ENCODE data around the gene NKPD1. TPM values are rescaled to one million over a fixed set of nuclear protein-coding genes. Genes with fewer than 3 reads are reported as not detected.

NKPD1 gene
- total RNA-seq, 4 donors from 2014 or later, result 0.44 to 1.3 (median 0.68) TPM

- Histone ChIP-seq H3K27me3 (no peaks in the 10 kb centered on the region), H3K36me3 (no peaks in the 10 kb centered on the region), H3K27ac (no peak overlapping the region), H3K4me3 (replicated peaks in 1 of 3) (no peak overlapping the region), H3K9me3 (no peaks in the 10 kb centered on the region), H3K4me1 (peaks cover 8 to 36% of the 10 kb centered on the region in 2 donors)
- intact Hi-C loops (cut with DNase I), result no loop called here
- TF ChIP-seq, protein P1, sequence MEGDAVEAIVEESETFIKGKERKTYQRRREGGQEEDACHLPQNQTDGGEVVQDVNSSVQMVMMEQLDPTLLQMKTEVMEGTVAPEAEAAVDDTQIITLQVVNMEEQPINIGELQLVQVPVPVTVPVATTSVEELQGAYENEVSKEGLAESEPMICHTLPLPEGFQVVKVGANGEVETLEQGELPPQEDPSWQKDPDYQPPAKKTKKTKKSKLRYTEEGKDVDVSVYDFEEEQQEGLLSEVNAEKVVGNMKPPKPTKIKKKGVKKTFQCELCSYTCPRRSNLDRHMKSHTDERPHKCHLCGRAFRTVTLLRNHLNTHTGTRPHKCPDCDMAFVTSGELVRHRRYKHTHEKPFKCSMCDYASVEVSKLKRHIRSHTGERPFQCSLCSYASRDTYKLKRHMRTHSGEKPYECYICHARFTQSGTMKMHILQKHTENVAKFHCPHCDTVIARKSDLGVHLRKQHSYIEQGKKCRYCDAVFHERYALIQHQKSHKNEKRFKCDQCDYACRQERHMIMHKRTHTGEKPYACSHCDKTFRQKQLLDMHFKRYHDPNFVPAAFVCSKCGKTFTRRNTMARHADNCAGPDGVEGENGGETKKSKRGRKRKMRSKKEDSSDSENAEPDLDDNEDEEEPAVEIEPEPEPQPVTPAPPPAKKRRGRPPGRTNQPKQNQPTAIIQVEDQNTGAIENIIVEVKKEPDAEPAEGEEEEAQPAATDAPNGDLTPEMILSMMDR (IDR thresholded peaks at IDR 0.05), result no peak
- TF ChIP-seq POLR2A (IDR thresholded peaks at IDR 0.05), result no peak
- DNase-seq, result no peak
- 90 to 93% methylated on average over 9 of the region's 9 CpGs for WGBS, 2 donors
Observed at GRCh38 chr19:45125360-45125759, 35.4 kb downstream of the NKPD1 start.

DNA sequence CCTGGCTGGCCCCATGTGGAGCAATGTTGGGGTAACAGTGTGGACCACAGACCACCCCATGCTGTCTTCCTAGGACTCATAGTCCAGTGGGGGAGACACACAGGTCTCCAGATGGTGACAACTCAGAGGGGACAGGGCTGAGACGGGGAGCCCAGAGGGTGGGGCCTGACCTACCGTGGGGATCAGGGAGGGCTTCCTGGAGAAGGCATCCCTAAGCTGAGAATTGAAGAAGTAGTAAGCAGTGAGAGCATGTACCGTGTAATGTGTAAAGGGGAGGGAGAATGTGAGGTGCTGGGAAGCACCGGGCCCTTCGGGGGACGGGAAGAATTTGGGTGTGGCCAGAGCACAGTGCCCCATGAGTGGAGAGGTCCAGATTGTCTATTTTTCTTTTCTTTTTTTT is 36.8 kb downstream of the NKPD1 start:
- Histone ChIP-seq H3K9me3 (no peaks in the 10 kb centered on the region), H3K27me3 (no peaks in the 10 kb centered on the region), H3K36me3 (no peaks in the 10 kb centered on the region), H3K27ac (no peak overlapping the region), H3K4me3 (replicated peaks in 1 of 3) (no peak overlapping the region), H3K4me1 (peaks cover 8 to 44% of the 10 kb centered on the region in 2 donors)
- no peak for DNase-seq
- intact Hi-C loops (cut with DNase I), result no loop called here
- TF ChIP-seq, protein P1 (IDR thresholded peaks at IDR 0.05), result no peak
- no peak for TF ChIP-seq POLR2A (IDR thresholded peaks at IDR 0.05)
- WGBS, 2 donors, result 68 to 87% methylated on average over 6 of the region's 6 CpGs

- Histone ChIP-seq H3K9me3 (no peaks in the 10 kb centered on the region), H3K27me3 (no peaks in the 10 kb centered on the region), H3K27ac (no peak overlapping the region), H3K4me1 (peaks cover 8 to 50% of the 10 kb centered on the region in 2 donors), H3K36me3 (no peaks in the 10 kb centered on the region), H3K4me3 (replicated peaks in 1 of 3) (no peak overlapping the region)
- WGBS, 2 donors, result 51 to 57% methylated on average over 7 of the region's 9 CpGs
- intact Hi-C loops (cut with DNase I), result no loop called here
- peak; percentile 77 to 85 for DNase-seq
- TF ChIP-seq POLR2A (IDR thresholded peaks at IDR 0.05), result no peak
- TF ChIP-seq, protein P1 (IDR thresholded peaks at IDR 0.05), result no peak
Observed at GRCh38 chr19:45123440-45123850, 37.3 kb downstream of the NKPD1 start.

DNA sequence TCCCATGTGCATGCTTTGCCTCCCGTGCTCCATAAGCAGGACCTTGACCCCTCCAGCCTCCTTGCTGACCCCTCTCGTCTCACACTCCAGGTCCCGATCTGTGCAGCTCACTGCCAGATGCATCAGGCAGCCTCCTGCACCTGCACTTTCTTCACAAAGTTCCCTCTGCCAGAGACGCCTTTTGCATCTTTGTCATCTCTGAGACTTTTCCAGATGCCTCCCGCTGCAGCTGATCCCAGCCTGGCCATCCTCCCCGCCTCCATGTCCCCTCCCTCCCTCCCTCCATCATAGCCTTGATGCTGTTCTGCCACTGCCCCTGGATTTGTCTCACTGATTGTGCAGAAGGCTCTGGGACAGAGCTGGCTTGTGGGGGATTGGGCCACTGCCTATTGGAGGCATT is 38.0 kb downstream of the NKPD1 start:
- Histone ChIP-seq H3K4me3 (replicated peaks in 1 of 3) (no peak overlapping the region), H3K36me3 (no peaks in the 10 kb centered on the region), H3K9me3 (no peaks in the 10 kb centered on the region), H3K4me1 (peaks cover 8 to 56% of the 10 kb centered on the region in 2 donors), H3K27me3 (no peaks in the 10 kb centered on the region), H3K27ac (no peak overlapping the region)
- intact Hi-C loops (cut with DNase I), result no loop called here
- no peak for TF ChIP-seq POLR2A (IDR thresholded peaks at IDR 0.05)
- TF ChIP-seq, protein P1 (IDR thresholded peaks at IDR 0.05), result no peak
- DNase-seq, result no peak
- 88 to 96% methylated on average over 6 of the region's 6 CpGs for WGBS, 2 donors

DNA sequence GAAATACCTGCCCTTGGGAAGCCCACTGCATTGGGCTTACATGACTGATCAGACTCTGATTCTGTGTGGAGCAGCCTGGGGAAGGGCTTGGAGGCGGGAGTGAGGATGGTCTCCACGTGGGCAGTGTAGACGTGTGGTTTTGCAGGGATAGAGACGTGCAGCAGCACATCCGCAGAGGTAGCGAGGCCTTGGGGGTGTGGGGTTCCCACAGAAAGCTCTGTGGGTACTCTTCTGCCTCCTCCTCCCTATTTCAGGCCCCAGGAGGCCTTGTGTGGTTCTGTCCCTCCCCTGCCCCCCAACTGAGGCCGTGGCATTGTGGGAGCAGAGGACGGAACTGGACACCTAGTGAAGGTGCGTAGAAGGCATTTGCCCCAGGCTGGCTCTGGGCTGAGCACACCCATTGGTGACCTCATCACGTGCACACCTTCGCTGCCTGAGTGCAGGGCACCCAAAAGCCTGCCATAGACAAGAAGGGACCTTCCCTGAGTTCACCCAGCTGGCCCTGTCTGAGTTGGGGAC is 38.9 kb downstream of the NKPD1 start:
- no peaks in the 10 kb centered on the region for H3K9me3 ChIP-seq
- DNase-seq, result no peak
- TF ChIP-seq, protein P1 (IDR thresholded peaks at IDR 0.05), result no peak
- TF ChIP-seq POLR2A (IDR thresholded peaks at IDR 0.05), result no peak
- no peak overlapping the region for H3K4me3 ChIP-seq (replicated peaks in 1 of 3)
- WGBS, 2 donors, result 89 to 91% methylated on average over 8 to 10 of the region's 11 CpGs
- no peaks in the 10 kb centered on the region for H3K36me3 ChIP-seq
- no peak overlapping the region for H3K27ac ChIP-seq
- intact Hi-C loops (cut with DNase I), result no loop called here
- H3K4me1 ChIP-seq, result peaks cover 8 to 65% of the 10 kb centered on the region in 2 donors
- H3K27me3 ChIP-seq, result no peaks in the 10 kb centered on the region
